HG03064 (cell line): ENCODE measurements around the gene PRKD3.

Experiments
- ATAC-seq: cut with Tn5 transposase; IDR thresholded peaks from one replicate; pipeline ENCODE4 v1.9.1; 2021; ENCODE audit warnings: low read depth; ENCODE audit not compliant: unreplicated experiment

PRKD3 gene

DNA sequence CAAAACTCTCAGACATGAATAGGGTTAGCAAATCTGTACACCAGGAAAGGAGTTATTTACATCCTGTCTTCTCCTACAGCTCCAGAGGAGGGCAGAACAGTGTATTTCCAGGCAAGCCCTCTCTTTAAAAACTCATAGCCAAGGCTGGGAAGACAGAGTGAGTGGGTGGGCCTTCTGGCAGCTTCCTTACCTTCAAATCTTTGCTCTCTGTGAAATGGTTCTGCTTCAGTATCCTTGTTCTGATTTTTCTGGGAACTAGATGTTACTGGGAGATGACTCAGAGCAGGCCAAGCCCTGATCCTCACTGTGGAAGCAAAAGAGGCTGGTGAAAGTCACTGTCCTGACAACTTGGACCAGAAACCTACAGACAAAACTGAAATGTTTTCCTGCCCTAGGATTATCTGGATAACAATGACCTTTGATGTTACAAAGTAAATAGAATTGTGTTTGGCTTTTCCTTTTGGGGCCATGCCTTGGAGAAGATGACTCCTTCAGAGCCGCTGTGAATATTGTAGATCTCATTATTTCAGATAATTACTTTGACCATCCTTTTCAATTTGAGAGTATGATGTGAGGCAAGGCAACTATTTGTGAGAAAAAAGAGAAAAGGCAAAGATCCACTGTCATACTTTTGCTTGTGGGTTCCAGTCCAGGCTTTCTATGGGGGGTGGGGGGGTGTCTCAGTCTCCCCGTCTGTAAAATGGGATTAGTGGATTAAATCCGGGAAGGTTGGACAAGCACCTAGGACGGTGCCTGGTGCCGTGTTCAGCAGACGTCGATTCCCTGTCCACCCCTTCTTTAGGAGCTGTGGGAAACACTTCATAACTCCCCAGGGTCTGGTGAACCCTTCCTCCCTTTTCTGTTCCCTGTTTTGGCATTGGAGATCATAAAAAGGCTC is 19.2 kb upstream of the PRKD3 start:
- no peak for ATAC-seq

DNA sequence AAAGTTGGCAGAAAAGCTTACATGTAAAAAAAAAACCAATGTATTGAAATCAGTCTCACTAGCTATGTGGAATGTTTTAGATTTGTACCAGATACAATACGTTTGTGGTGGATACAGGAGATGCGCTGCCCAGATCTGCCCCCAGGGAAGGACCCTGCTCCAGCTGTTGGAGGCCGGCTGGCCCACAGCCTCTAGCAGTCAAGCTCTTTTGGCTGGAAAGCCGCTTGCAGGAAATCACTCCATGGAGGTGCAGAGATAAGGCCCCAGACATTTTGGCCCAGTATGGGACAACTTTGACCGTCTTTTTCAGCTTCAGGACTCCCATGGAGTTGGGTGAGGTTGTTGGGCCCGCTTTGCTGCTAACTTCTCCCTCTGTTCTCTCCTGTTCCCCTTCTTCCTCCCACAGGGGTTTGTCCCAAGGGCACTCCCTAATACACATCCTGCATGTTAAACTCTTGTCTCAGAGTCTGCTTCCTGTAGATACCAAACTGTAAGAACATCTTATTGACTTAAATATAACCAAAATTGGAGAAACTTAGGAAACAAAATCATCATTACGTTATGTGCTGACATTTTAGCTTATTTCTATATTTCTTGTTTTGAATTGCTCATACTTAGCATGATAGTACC is 18.1 kb upstream of the PRKD3 start:
- no peak for ATAC-seq

DNA sequence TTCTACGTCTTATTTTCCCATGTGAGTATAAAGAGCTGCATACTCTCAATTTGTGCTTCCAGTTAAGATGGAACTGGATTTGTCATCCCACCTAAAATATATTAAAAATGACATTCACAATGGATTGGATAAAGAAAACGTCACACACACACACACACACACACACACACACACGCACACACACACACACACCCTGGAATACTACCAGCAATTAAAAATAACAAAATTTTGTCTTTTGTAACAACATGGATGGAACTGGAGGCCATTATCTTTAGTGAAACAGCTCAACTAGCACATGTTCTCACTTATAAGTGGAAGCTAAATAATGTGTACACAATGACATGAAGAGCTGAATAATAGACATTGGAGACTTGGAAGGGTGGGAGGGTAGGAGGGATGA is 16.0 kb upstream of the PRKD3 start:
- no peak for ATAC-seq

DNA sequence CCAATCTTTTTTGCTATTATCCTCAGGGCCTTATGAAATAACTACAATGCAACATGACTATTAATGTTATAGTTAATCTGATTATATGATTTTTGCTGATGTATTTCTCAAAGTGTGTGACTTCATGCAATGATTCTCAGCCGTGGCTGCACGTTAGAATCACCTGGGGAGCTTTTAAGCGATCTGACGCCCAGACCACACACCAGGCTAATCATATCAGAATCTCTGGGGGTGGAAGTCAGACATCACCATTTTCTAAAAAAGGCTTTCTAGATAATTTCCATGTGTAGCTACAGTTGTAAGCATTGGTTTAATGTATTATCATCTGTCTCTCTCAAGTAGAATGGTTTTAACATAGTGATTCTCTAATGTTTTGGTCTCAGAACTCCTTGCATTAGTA is 14.3 kb upstream of the PRKD3 start:
- ATAC-seq, result no peak

DNA sequence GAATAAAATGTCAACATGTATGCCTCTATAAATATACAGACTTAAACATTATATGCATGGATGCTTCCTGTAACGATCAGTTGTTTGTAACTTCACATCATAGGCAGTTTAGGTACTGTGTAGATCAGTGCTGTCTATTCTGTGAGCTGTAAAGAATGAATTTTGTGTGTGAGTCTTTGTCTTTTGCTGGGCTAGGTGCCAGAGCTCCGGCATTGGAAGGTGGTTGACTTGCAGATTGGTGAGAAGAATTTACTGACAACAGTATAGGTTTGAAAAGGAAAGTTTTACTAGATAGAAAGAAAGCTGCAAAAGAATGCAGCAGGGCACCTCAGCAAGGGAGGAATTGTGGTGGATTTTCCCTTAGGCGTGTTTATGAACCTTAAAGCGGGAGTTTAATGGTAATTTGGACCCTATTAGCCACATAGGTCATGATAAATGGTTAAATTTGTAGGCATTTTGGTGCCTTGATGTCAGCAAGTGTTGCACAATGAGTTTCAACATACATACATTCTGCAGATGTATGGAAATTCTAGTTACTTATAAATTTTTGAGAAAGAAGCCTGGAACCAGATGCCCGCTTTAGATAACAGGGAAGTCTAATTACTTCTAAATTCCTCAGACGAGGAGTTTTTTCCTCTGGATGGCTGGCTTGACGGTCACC is 13.1 kb upstream of the PRKD3 start:
- no peak for ATAC-seq

DNA sequence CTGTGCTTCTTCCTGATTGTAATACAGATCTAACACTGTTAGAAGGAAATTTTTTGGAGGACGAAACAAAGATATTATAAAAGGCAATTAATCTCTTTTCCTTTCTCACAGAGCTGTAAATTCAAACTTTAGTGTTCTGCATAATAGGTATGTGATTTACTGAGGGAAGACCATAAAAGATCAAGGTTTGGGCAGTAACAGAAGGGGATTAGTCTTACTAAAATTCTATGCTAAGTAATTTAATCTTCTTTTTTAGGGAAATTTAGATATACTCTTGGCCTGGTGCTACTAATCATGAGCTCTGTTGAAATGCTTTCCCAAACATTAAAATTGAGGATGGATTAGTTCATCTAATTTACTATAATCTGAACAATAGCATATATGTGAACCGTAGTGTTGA is 11.0 kb upstream of the PRKD3 start:
- ATAC-seq, result no peak

DNA sequence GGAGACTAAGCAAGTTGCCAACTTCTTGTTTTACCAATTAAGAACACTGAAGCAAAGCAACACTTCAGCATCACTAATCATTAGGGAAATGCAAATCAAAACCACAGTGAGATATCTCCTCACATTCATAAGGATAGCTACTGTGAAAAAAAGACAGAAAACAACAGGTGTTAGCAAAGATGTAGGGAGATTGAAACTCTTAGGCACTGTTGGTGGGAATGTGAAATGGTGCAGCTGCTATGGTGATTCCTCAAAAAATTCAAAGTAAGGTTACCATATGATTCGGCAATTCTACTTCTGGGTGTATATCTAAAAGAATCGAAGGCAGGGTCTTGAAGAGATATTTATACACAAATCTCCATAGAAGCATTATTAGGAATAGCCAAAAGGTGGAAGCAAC is 8.6 kb upstream of the PRKD3 start:
- no peak for ATAC-seq

DNA sequence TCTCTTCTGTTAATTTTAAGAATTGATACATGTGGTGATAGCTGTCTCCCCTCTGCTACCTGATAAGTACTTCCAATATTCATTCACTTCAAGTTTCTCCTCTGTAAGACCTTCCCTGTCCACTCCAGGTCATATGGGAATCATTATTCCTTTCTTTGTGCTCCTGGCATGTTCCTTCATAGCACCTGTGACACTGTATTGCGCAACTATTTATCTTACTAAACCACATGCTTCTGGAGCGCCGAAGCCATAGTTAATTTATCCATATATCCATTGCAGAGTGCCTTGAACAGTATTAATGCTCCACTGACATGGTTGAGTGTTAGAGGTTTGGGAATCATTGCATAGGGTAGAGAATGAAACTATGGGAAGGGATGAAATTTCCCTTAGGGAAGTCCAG is 7.9 kb upstream of the PRKD3 start:
- no peak for ATAC-seq

DNA sequence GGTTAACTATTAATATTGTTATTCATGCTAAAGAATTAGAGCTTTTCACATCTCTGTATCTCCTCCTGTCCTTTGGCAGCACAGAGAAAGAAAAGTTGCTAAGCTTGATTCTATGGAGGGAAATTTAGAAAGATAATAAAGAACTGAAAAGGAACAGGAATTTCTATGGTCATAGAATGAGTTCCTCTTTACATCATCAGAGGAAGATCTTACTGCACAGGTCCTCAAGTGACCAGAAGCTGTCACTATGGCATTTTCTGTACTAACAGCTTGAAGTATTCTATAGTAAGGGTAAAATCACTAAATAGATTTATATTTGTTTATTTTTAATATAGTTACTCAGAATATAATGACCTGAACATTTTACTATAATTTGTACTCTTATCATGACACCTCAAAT is 6.0 kb upstream of the PRKD3 start:
- ATAC-seq, result no peak

DNA sequence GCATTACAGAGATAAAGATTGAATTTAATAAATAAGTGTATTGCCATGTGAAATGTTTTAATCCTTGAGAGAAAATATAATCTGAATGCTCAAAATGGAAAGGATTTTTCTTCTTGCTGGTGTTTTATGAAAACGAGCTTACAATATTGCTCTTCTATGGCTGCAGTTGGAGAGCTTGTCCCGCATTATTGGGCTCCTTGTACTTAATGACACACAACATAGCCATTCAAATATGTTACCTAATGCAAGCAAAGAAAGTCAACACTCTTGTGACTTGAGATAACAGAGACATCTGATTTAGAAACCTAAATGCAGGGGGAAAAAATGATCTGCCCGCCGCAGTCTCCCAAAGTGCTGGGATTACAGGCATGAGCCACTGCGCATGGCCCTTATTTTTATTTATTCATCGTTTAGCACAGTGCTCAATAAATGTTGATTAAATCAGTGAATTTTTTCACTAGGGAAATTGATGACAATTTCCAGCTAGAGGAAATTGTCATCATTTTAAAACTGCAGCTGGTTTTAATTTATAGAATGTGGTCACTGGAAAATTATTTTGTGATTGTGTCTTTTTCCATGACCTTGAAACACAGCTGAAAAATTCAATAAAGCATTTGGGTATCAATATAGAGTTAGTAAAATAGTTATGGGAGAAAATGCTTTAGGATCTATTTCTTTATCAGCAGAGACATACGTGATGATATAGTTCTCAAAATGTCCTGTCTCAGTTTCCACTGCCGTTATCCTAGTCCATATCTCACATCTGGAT is 2.4 kb upstream of the PRKD3 start:
- ATAC-seq, result no peak

DNA sequence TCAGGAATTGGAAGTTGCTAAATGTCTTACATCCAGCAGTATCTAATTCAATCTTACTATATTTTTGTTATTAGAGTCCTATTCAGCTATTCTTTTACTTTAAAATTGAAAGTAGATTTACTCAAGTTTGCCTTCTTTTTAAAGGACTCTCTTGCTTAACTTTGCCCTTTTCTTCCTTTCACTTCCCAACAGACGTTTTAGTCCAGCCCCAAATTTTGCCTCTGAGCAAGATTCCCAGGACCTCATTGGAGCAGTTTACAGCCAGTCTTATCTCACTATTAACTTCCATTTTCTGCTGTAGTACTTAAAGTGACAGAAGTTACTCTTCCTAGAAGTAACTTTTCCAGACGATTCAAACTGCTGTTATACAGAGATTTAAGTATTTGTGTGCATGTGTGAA is 1.7 kb upstream of the PRKD3 start:
- no peak for ATAC-seq

DNA sequence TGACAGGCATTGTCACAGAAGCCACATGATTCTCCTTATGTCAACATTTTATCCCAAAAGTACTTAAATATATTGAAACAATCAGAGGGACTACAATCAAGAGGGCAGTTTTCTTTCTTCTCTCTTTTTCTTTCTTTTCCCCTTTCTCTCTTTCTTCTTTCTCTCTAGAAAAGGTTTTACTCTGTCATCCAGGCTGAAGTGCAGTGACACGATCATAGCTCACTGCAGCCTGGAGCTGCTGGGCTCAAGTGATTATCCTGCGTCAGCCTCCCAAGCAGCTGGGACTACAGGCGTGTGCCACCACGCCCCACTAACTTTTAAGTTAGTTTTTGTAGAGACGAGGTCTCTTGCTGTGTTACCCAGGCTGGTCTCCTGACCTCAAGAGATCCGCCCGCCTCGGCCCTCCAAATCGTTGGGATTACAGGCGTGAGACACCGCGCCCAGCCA is 1.0 kb upstream of the PRKD3 start:
- ATAC-seq, result no peak

DNA sequence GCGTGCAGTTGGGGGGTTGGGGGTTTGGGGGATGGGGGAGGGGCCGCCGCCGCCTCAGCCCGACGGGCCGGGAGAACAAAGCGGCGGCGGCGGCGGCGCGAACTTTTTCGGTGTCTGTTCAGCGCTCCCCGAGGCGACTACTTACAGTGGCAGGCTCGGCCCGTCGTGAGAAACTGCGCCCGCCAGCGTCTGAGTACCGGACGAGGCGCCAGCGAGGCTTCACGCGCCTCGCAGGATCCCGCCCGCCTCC is 172 bp downstream of the PRKD3 start:
- no peak for ATAC-seq

DNA sequence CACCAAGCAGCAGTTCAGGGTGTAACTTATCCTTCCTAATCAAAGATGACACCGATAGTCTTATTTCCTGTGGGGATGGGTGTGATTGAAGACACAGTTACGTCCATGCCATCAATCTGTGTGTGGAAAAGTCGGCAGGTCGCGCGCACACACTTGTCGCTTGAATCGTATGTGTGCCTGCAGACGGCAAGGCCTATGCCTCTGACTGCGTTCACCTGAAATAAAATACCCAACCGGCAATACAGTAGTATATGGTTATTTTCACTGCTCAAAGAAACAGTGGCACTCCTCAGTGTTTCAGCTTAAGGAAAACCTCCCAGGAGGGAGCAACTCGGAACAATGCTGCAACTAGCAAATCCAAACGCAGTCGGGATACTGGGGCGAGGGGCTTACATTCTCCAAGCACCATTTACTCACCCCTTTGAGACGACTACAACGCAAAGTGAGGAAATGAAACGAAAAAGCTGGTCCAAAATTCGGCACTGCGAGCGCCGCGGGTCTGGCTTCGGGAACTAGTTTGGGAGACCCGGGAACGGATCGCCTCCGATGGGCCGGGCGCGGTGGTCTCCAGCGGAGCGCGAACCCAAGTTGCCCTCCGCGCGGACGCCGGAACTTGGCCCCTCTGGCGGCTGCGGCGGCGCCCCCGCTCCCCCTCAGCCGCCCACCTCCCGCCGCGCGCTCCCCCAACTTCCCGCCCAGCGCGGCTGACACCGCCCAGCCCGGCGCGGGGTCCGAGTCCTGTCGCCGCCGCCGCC is 675 bp downstream of the PRKD3 start:
- peak; percentile 29 for ATAC-seq

DNA sequence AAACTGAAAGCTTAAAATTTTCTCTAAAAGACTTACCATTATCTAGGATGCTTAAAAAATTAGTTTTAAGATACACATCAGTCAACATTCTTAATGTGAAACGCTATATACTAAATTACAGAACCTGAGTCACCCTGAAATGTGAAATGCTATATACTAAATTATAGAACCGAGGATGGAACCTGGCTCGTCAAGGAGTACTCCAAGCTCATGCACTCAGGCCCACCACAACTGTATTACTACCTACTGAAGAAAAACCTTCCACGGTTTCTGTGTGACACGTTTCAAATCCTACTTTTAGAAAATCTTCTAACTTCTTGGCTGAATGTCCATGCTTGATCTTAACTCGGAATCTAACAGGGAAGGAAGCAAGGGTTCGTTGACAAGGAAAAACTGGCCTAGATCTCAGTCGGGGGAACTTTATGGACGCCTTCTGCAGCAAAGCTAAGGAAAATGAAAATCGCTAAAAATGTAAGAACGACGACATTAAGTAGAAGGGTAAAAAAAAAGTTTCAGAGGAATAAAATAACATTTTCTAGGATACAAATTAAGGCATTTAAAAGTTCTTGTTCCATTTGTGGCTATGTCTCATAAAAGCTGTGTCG is 1.4 kb downstream of the PRKD3 start:
- ATAC-seq, result no peak

DNA sequence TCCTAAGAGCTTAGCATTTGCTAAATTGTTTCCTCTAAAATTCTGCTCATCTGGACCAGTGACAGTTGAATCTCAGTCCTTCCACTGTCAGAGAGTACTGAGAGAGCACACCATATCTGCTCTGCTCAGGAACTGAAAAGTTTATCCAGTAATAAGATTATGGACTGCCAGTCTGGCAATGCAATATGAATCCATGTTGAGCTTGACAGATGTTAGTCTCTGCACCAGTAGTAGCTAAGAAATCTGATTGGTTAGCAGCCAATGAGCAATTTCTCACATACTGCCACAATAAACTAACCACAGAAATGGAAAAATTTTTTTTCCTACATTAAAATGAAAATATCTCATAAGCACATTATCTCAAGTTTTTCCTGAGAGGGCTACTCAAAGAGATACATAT is 2.3 kb downstream of the PRKD3 start:
- ATAC-seq, result no peak

DNA sequence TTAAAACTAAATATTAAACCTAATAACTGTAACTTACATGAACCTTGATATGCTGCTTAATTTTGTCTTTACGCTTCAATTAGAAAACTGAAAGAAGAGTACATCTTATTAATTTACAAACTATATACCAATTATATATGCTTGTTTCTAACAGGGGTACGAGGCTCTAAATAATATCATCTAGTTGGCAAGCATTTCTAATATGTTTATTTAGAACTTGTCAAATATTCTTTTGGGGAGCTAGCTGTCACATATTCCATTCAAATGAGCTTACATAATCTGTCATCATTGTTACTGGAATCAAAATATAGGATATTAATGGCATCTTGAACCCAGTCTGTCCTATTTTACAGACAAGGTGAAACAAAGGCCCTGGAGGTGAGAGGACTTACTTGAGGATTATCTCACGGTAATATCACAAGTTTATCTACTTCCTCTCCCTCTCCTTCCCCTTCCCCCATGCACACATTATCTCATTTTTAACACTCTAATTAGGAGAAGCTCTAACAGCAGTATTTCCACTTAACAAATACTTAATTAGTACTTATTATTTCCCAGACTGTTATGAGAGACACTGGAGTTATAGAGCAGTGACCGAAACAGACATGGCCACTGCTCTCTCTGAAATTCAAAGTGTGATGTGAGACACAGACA is 3.5 kb downstream of the PRKD3 start:
- ATAC-seq, result no peak

DNA sequence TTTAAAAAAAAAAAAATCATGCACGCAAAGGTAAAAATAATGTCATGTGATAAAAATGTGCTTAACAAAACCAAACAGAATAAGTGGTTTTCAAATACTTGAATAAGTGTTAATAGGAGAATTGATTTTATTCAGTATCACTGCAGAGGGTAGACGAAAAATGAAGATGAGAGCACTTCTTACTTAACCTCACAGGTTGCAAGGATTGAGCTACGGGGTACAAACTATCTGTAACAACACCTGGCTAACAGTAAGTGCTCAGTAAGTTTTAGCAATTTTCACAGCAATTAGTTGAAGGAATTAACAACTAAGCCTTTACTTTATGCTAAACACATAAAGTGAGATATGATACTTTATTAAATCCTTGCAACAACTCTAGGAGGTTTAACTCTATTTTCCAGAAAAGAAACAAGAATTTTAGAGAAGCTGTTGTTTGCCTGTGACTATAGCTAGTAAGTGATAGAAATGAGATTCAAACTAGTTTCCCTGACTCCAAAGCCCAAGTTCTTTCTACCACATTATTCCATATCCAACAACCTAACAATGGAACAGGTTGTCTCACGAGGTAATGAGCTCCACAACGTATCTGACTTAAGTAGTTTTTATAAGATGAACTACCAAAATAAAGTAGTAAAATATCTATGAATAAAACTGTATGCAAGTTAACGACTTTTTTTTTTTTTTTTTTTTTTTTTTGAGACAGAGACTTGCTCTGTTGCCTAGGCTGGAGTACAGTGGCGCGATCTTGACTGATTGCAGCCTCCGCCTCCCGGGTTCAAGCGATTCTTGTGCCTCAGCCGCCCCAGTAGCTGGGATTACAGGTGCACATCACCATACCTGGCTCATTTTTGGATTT is 4.7 kb downstream of the PRKD3 start:
- ATAC-seq, result no peak

DNA sequence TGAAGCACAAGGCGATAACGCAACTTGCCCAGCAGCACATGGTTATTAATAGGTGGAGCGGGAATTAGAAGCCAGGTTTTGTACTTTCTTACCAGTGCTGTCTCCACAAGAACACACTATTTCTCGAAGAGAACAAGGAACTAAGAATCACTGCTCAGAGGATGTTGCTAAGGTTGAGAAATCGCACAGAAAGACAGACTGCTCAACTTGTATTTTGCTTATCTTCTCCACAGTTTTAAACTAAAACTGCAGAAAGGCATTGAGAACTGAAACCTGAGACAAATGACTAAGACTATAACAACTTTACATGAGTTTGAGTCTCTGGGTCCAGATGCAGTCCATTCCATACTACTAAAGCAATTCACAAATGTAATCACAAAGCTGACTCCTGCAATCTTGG is 6.2 kb downstream of the PRKD3 start:
- ATAC-seq, result peak; percentile 70
